AG04449 (cell line): ENCODE data around the gene LINC00237.

Experiments
- CTCF ChIA-PET: fragments of 350-600 bp; formaldehyde crosslinking; extraction: SDS; loops from one replicate; lab custom pipeline; 2021; ENCODE audit warnings: antibody characterized with exemption; lab: Yijun Ruan, JAX
- POLR2A ChIA-PET: fragments of 400-600, 350-600 bp; formaldehyde crosslinking; extraction: SDS; loops from one replicate; lab custom pipeline; 2020; ENCODE audit warnings: antibody characterized with exemption, inconsistent platforms; lab: Yijun Ruan, JAX
- DNase-seq: peaks from one replicate; pipeline ENCODE4 v3.0.0-alpha.2; 2010; ENCODE audit warnings: low read depth, low spot score
- H3K4me3 ChIP-seq: 2 replicates; pipeline ENCODE4 v1.5.1; 2011; ENCODE audit warnings: low read depth, mild to moderate bottlenecking, control low read depth, low read length
- CTCF ChIP-seq: IDR thresholded peaks from one replicate; pipeline ENCODE4 v1.5.1; 2011; ENCODE audit warnings: mild to moderate bottlenecking, moderate library complexity, low read length, control low read depth, inconsistent platforms; ENCODE audit not compliant: insufficient read depth; ENCODE audit errors: missing control alignments

LINC00237 gene

GRCh38 chr20:21127201-21127981, 21.2 kb upstream of the LINC00237 start:
- TF ChIP-seq CTCF = no peak
- no peak overlapping the region for H3K4me3 ChIP-seq
- DNase-seq = no peak
- POLR2A ChIA-PET = interaction anchor here (0.9 kb wide), 1 partner anchor 56 kb away, joined by 3 read pairs; no protein-coding TSS in a partner anchor
- CTCF ChIA-PET = interaction anchor here (1.5 to 3.0 kb wide), 2 partner anchors 8 to 108 kb away, joined by 9 to 19 read pairs; no protein-coding TSS in a partner anchor

- POLR2A ChIA-PET = interaction anchor here (0.9 to 1.3 kb wide), 2 partner anchors 29 to 57 kb away, joined by 3 read pairs; no protein-coding TSS in a partner anchor
- CTCF ChIA-PET = interaction anchor here (1.0 to 3.0 kb wide), 4 partner anchors 9 to 289 kb away, joined by 3 to 19 read pairs (median 6); no protein-coding TSS in a partner anchor
- TF ChIP-seq CTCF = no peak
- DNase-seq = no peak
- H3K4me3 ChIP-seq = peak overlapping the region; percentile 81
These were observed 20.4 kb upstream of the LINC00237 start for GRCh38 chr20:21126581-21126870.

GRCh38 chr20:21125849-21126580, 19.9 kb upstream of the LINC00237 start, which contains the start of gene KIZ:
Gene KIZ, plus strand, starts transcription at chr20:21126082. Its CDS starts 34 bp downstream, at chr20:21126116.
- peak; percentile 51 for TF ChIP-seq CTCF
- no peak for DNase-seq
- H3K4me3 ChIP-seq = peak within 1 kb of the TSS; percentile 81
- CTCF ChIA-PET = interaction anchor here (1.0 to 3.0 kb wide), 5 partner anchors 9 to 288 kb away, joined by 3 to 19 read pairs (median 3); no protein-coding TSS in a partner anchor
- POLR2A ChIA-PET = interaction anchor here (0.9 to 1.3 kb wide), 3 partner anchors 29 to 177 kb away, joined by 3 to 4 read pairs (median 3); partner anchors contain the start of gene XRN2

- ChIA-PET CTCF (interaction anchor here (1.0 to 3.0 kb wide), 4 partner anchors 17 to 287 kb away, joined by 3 to 19 read pairs (median 3); no protein-coding TSS in a partner anchor), POLR2A (interaction anchor here (1.0 to 1.3 kb wide), 2 partner anchors 30 to 178 kb away, joined by 3 to 4 read pairs; partner anchors contain the start of gene XRN2)
- H3K4me3 ChIP-seq = peak overlapping the region; percentile 72
- DNase-seq = peak; percentile 28
- TF ChIP-seq CTCF = peak; percentile 18
These were observed 19.1 kb upstream of the LINC00237 start for GRCh38 chr20:21125072-21125848.

GRCh38 chr20:21124190-21124589, 18.0 kb upstream of the LINC00237 start:
- no peak for TF ChIP-seq CTCF
- DNase-seq = no peak
- CTCF ChIA-PET = interaction anchor here (3.0 kb wide), 1 partner anchor 112 kb away, joined by 19 read pairs; no protein-coding TSS in a partner anchor
- POLR2A ChIA-PET = no interaction called here
- H3K4me3 ChIP-seq = no peak overlapping the region
